IMR-90 (cell line): ENCODE measurements around the gene DHRS13. TPM values are rescaled to one million over a fixed set of nuclear protein-coding genes. Genes with fewer than 3 reads are reported as not detected.

Experiments used
- ATAC-seq: fragments of 200-7000 bp; cut with Tn5 transposase; 2 replicates; pipeline ENCODE4 v1.9.1; 2020; ENCODE audit warnings: low read depth, mild to moderate bottlenecking, moderate library complexity
- BruUV-seq: library from RNA; stranded (reverse); fragments of 400-500 nt; replicated peaks from 2 replicates; lab custom pipeline; 2021; lab: Mats Ljungman, UMichigan
- CTCF ChIA-PET: fragments of 300-600 bp; formaldehyde crosslinking; extraction: SDS; loops from one replicate; lab custom pipeline; 2021; ENCODE audit warnings: antibody characterized with exemption; lab: Yijun Ruan, JAX
- POLR2A ChIA-PET: fragments of 300-600 bp; sonication (Branson Sonifier 250); formaldehyde crosslinking; loops from one replicate; lab custom pipeline; 2022; ENCODE audit warnings: antibody characterized with exemption; ENCODE audit not compliant: unreplicated experiment; lab: Charles Lee
- DNase-seq: peaks from one replicate; pipeline ENCODE4 v3.0.0; 2013
- H2AFZ ChIP-seq: replicated peaks from 2 replicates; pipeline ENCODE3; 2013; ENCODE audit warnings: low read length, mild to moderate bottlenecking; ENCODE audit not compliant: poor library complexity
- H2AK5ac ChIP-seq: 2 replicates; pipeline ENCODE4 v1.6.1; 2013; ENCODE audit warnings: low read depth, low read length, inconsistent platforms
- H2AK9ac ChIP-seq: replicated peaks from 2 replicates; pipeline ENCODE3; 2013; ENCODE audit warnings: mild to moderate bottlenecking, low read depth, low read length, moderate library complexity; ENCODE audit not compliant: poor library complexity
- H2BK120ac ChIP-seq: 2 replicates; pipeline ENCODE4 v1.6.1; 2013; ENCODE audit warnings: low read depth, low read length, inconsistent platforms
- H2BK15ac ChIP-seq: 3 replicates; pipeline ENCODE4 v1.6.1; 2013; ENCODE audit warnings: low read depth, low read length, inconsistent platforms
- H2BK20ac ChIP-seq: 2 replicates; pipeline ENCODE4 v1.6.1; 2013; ENCODE audit warnings: low read depth, mild to moderate bottlenecking, inconsistent platforms, low read length, moderate library complexity
- H2BK5ac ChIP-seq: 2 replicates; pipeline ENCODE4 v1.6.1; 2013; ENCODE audit warnings: mild to moderate bottlenecking, low read depth, low read length, inconsistent platforms; ENCODE audit not compliant: poor library complexity, severe bottlenecking
- H3K14ac ChIP-seq: replicated peaks from 2 replicates; pipeline ENCODE4 v1.6.1; 2013; ENCODE audit warnings: low read depth, low read length, inconsistent platforms
- H3K18ac ChIP-seq: 2 replicates; pipeline ENCODE4 v1.6.1; 2013; ENCODE audit warnings: low read depth, low read length, control low read depth
- H3K23ac ChIP-seq: 2 replicates; pipeline ENCODE4 v1.6.1; 2013; ENCODE audit warnings: low read depth, low read length, inconsistent platforms
- H3K27ac ChIP-seq: 2 replicates; pipeline ENCODE4 v1.5.1; 2013; ENCODE audit warnings: mild to moderate bottlenecking, control low read depth, low read length; ENCODE audit not compliant: insufficient read depth
- H3K27me3 ChIP-seq: 2 replicates; pipeline ENCODE4 v1.6.1; 2013; ENCODE audit warnings: low read length; ENCODE audit not compliant: control insufficient read depth, insufficient read depth
- H3K36me3 ChIP-seq: 2 replicates; pipeline ENCODE4 v1.6.1; 2013; ENCODE audit warnings: low read length, mixed read lengths; ENCODE audit not compliant: control insufficient read depth, insufficient read depth
- H3K4ac ChIP-seq: 2 replicates; pipeline ENCODE4 v1.6.1; 2013; ENCODE audit warnings: low read depth, low read length, inconsistent platforms
- H3K4me1 ChIP-seq: 2 replicates; pipeline ENCODE4 v1.6.1; 2013; ENCODE audit warnings: low read length, mixed read lengths; ENCODE audit not compliant: control insufficient read depth, insufficient read depth
- H3K4me2 ChIP-seq: 2 replicates; pipeline ENCODE4 v1.6.1; 2013; ENCODE audit warnings: low read depth, mild to moderate bottlenecking, control low read depth, low read length, moderate library complexity
- H3K4me3 ChIP-seq: 2 replicates; pipeline ENCODE4 v1.5.1; 2013; ENCODE audit warnings: low read depth, mild to moderate bottlenecking, control low read depth, low read length, moderate library complexity; ENCODE audit not compliant: insufficient read depth
- H3K56ac ChIP-seq: 2 replicates; pipeline ENCODE4 v1.6.1; 2013; ENCODE audit warnings: low read length, inconsistent platforms; ENCODE audit not compliant: insufficient read depth; ENCODE audit errors: extremely low read depth
- H3K79me1 ChIP-seq, 2 experiments: 2 replicates each; pipeline ENCODE4 v1.6.1; 2013; ENCODE audit warnings: low read length in 2 of 2, inconsistent platforms in 1 of 2, low read depth in 1 of 2
- H3K9ac ChIP-seq: 2 replicates; pipeline ENCODE4 v1.6.1; 2013; ENCODE audit warnings: low read depth, low read length, control low read depth
- H3K9me1 ChIP-seq: 2 replicates; pipeline ENCODE4 v1.6.1; 2013; ENCODE audit warnings: low read length, inconsistent platforms; ENCODE audit not compliant: insufficient read depth
- H3K9me3 ChIP-seq: 2 replicates; pipeline ENCODE4 v1.6.1; 2013; ENCODE audit warnings: low read length; ENCODE audit not compliant: control insufficient read depth, insufficient read depth
- H4K20me1 ChIP-seq: 2 replicates; pipeline ENCODE4 v1.6.1; 2013; ENCODE audit warnings: low read length, inconsistent platforms; ENCODE audit not compliant: insufficient read depth
- H4K5ac ChIP-seq: 2 replicates; pipeline ENCODE4 v1.6.1; 2013; ENCODE audit warnings: mild to moderate bottlenecking, low read depth, low read length, control low read depth
- H4K8ac ChIP-seq, 2 experiments: 2 replicates each; pipeline ENCODE4 v1.6.1; 2013; ENCODE audit warnings: low read depth in 2 of 2, low read length in 2 of 2, control low read depth in 1 of 2, inconsistent platforms in 1 of 2
- H4K91ac ChIP-seq: 2 replicates; pipeline ENCODE4 v1.6.1; 2013; ENCODE audit warnings: low read depth, low read length, inconsistent platforms; ENCODE audit not compliant: insufficient read depth
- BHLHE40 ChIP-seq: fragments of 150-350 bp; IDR thresholded peaks from 2 replicates; pipeline ENCODE4 v1.6.1; 2016; ENCODE audit warnings: mild to moderate bottlenecking, low read depth, low read length
- CEBPB ChIP-seq: IDR thresholded peaks from 2 replicates; pipeline ENCODE4 v1.6.1; 2012; ENCODE audit warnings: low read depth, low read length, improper control_type of control experiment
- CHD1 ChIP-seq: IDR thresholded peaks from 2 replicates; pipeline ENCODE4 v1.6.1; 2012; ENCODE audit warnings: low read depth, low read length, improper control_type of control experiment
- FOS ChIP-seq: fragments of 150-350 bp; IDR thresholded peaks from 2 replicates; pipeline ENCODE4 v1.6.1; 2016; ENCODE audit warnings: low read depth, low read length
- MAFK ChIP-seq: IDR thresholded peaks from 2 replicates; pipeline ENCODE4 v1.6.1; 2012; ENCODE audit warnings: low read depth, low read length, improper control_type of control experiment
- MAZ ChIP-seq: IDR thresholded peaks from 2 replicates; pipeline ENCODE4 v1.6.1; 2012; ENCODE audit warnings: low read depth, mild to moderate bottlenecking, low read length, improper control_type of control experiment, moderate library complexity, borderline replicate concordance
- MXI1 ChIP-seq: IDR thresholded peaks from 2 replicates; pipeline ENCODE4 v1.6.1; 2012; ENCODE audit warnings: low read depth, mild to moderate bottlenecking, low read length, moderate library complexity, borderline replicate concordance
- POLR2A ChIP-seq: IDR thresholded peaks from 2 replicates; pipeline ENCODE4 v1.6.1; 2012; ENCODE audit warnings: mild to moderate bottlenecking, low read depth, low read length
- RAD21 ChIP-seq: IDR thresholded peaks from 2 replicates; pipeline ENCODE4 v1.6.1; 2012; ENCODE audit warnings: low read length, improper control_type of control experiment
- RFX5 ChIP-seq: IDR thresholded peaks from 2 replicates; pipeline ENCODE4 v1.8.0; 2012; ENCODE audit warnings: low read depth, mild to moderate bottlenecking, low read length, moderate library complexity
- SMC3 ChIP-seq: fragments of 150-350 bp; IDR thresholded peaks from 2 replicates; pipeline ENCODE4 v1.6.1; 2016; ENCODE audit warnings: low read depth, mild to moderate bottlenecking, antibody characterized with exemption, low read length, moderate library complexity
- WGBS, 2 experiments: methylation state at CpG; one replicate each; pipeline versions ENCODE4 v1.1.5 to v1.1.7; 2013; ENCODE audit warnings: missing lambda C conversion rate in 2 of 2; ENCODE audit not compliant: insufficient read length in 1 of 2; ENCODE audit errors: extremely low coverage in 2 of 2; 5-methylcytosine and 5-hydroxymethylcytosine counted together
- dilution Hi-C: fragments of 300-500 bp; cut with HindIII; formaldehyde crosslinking; loops from one replicate; pipeline ENCODE4 v1.14.3; 2018; ENCODE audit warnings: low sequenced_read_pairs; ENCODE audit not compliant: unreplicated experiment
- in situ Hi-C: fragments of 300-500 bp; cut with MboI; formaldehyde crosslinking; loops from 3 replicates; pipeline ENCODE4 v1.14.3; 2019; ENCODE audit warnings: low sequenced_read_pairs, inconsistent platforms, mixed read lengths
- intact Hi-C: fragments of 100-400 bp; cut with micrococcal nuclease; formaldehyde crosslinking; loops from 2 replicates; pipeline ENCODE4 v1.10.0; 2022
- polyA plus RNA-seq, 3 experiments: library from polyadenylated mRNA; depleted of rRNA; stranded (reverse); fragments of >200 nt; gene quantifications; 2 replicates each; pipeline ENCODE4 v1.2.3, GENCODE V29; 2012; ENCODE audit warnings: low replicate concordance in 1 of 3
- total RNA-seq: library from RNA; depleted of rRNA; stranded (reverse); fragments of >200 nt; gene quantifications from 2 replicates; pipeline ENCODE4 v1.2.3, GENCODE V29; 2012
- TF ChIP-seq, protein P1 (sequence below): fragments of 150-350 bp; IDR thresholded peaks from 2 replicates; pipeline ENCODE4 v1.6.1; 2016; ENCODE audit warnings: low read depth, mild to moderate bottlenecking, low read length, moderate library complexity, borderline replicate concordance

DHRS13 gene
- total and polyA plus RNA-seq, 2 of the 4 experiments (the other 2 are of a cell fraction): 2.7 to 3.9 TPM

DNA sequence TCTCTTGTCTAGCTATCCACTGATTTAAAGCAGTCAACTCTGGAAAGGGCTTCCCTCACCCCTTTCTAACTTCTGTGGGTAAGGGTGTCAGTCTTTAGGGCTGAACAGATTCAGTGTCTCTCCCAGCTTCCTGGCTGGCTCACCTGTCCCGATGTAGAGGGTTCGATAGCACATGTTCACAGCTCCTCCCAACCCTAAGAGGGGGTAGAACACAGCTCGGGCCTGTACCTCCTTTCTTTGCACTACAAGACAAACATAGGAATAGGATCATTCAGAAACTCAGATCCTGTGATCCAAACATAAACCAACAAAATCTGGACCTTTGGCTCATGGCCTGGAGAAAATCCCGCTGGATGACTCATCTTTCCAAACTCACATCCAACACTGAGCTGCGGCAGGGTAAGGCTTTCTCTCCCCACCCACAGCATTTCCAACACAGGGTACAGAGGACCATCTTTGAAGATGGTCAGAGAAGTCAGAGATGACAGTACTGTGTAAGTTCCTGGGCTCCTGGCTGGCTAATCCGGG lies 5.8 kb upstream of the DHRS13 start:
- no peak overlapping the region for H2BK20ac ChIP-seq
- intact Hi-C loops (loop anchor here (5.0 kb wide), 1 partner anchor 39 kb away; no protein-coding TSS in a partner anchor), dilution Hi-C loops (no loop called here), in situ Hi-C loops (no loop called here)
- BruUV-seq: no TSS peak
- no peaks in the 10 kb centered on the region for H3K9me3 ChIP-seq
- H3K4me2 ChIP-seq: peak overlapping the region; percentile 52
- peak overlapping the region; percentile 22; the same call in 1 of the 2 replicates for H3K4ac ChIP-seq
- ChIA-PET CTCF (interaction anchor here (1.0 to 2.7 kb wide), 5 partner anchors 9 to 182 kb away, joined by 3 to 15 read pairs (median 3); partner anchors contain the start of gene TLCD1), POLR2A (no interaction called here)
- H3K36me3 ChIP-seq: peaks cover 69% of the 10 kb centered on the region
- H3K79me1 ChIP-seq: peaks cover 11 to 49% of the 10 kb centered on the region in 2 experiments; a peak in 3 of 4 replicates
- no peak overlapping the region for H2AK9ac ChIP-seq
- H3K14ac ChIP-seq: no peak overlapping the region
- no peak overlapping the region for H3K9ac ChIP-seq
- peaks cover 20% of the 10 kb centered on the region for H3K4me1 ChIP-seq
- H4K5ac ChIP-seq: peak overlapping the region; percentile 54
- peak overlapping the region; percentile 12; the same call in 1 of the 2 replicates for H2BK120ac ChIP-seq
- H3K23ac ChIP-seq: no peak overlapping the region
- H3K27ac ChIP-seq: peak overlapping the region; percentile 87; the same call in 1 of the 2 replicates
- H4K20me1 ChIP-seq: peaks cover 45% of the 10 kb centered on the region; the same call in 1 of the 2 replicates
- TF ChIP-seq CHD1 (no peak), MAZ (no peak), CEBPB (no peak), RFX5 (no peak), SMC3 (no peak), FOS (peak; percentile 89), POLR2A (no peak), MXI1 (no peak), MAFK (no peak), RAD21 (no peak), BHLHE40 (peak; percentile 10; the same call in 1 of the 2 replicates)
- TF ChIP-seq, protein P1, sequence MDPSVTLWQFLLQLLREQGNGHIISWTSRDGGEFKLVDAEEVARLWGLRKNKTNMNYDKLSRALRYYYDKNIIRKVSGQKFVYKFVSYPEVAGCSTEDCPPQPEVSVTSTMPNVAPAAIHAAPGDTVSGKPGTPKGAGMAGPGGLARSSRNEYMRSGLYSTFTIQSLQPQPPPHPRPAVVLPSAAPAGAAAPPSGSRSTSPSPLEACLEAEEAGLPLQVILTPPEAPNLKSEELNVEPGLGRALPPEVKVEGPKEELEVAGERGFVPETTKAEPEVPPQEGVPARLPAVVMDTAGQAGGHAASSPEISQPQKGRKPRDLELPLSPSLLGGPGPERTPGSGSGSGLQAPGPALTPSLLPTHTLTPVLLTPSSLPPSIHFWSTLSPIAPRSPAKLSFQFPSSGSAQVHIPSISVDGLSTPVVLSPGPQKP: no peak
- no peak overlapping the region for H3K56ac ChIP-seq
- DNase-seq (peak; percentile 91), ATAC-seq (peak; percentile 90)
- peak overlapping the region in 1 of 2 experiments; percentile 12; a peak in 1 of 4 replicates for H4K8ac ChIP-seq
- H3K9me1 ChIP-seq: peaks cover 10% of the 10 kb centered on the region
- H2AK5ac ChIP-seq: peak overlapping the region; percentile 60; the same call in 1 of the 2 replicates
- H3K4me3 ChIP-seq: no peak overlapping the region
- WGBS, 2 experiments: 0% methylated on average over 1 of the region's 6 CpGs; no CpG with 5 or more reads in 1 of the 2 experiments
- peak overlapping the region; percentile 22; the same call in 1 of the 3 replicates for H2BK15ac ChIP-seq
- H2AFZ ChIP-seq: no peak overlapping the region
- H3K27me3 ChIP-seq: no peaks in the 10 kb centered on the region
- peak overlapping the region; percentile 6 for H2BK5ac ChIP-seq
- no peak overlapping the region for H4K91ac ChIP-seq
- peak overlapping the region; percentile 59 for H3K18ac ChIP-seq
